GM18907 (cell line): Measurements from ENCODE around the gene IZUMO2.
"Not testable (repeated sequence)": the region's sequence is repeated elsewhere in the genome, so short reads cannot be mapped to it uniquely, and the experiment has no call there.

Experiments used
- ATAC-seq: cut with Tn5 transposase; IDR thresholded peaks from one replicate; pipeline ENCODE4 v1.9.1; 2021; ENCODE audit warnings: mild to moderate bottlenecking, moderate library complexity; ENCODE audit not compliant: unreplicated experiment

Gene IZUMO2

GRCh38 chr19:50187937-50188336 lies 24.9 kb upstream of the IZUMO2 start:
- no peak for ATAC-seq

GRCh38 chr19:50184196-50184595 lies 21.1 kb upstream of the IZUMO2 start:
- ATAC-seq, result no peak

- no peak for ATAC-seq
Measured at GRCh38 chr19:50181121-50181520, 18.0 kb upstream of the IZUMO2 start.

- no peak for ATAC-seq
Measured at GRCh38 chr19:50178859-50179537, 15.9 kb upstream of the IZUMO2 start.

- ATAC-seq, result no peak
Measured at GRCh38 chr19:50178320-50178719, 15.2 kb upstream of the IZUMO2 start.

- ATAC-seq, result no peak
Measured at GRCh38 chr19:50176775-50177174, 13.7 kb upstream of the IZUMO2 start.

GRCh38 chr19:50175924-50176323 lies 12.8 kb upstream of the IZUMO2 start:
- no peak for ATAC-seq

GRCh38 chr19:50174100-50174793 lies 11.2 kb upstream of the IZUMO2 start:
- ATAC-seq, result no peak

GRCh38 chr19:50173127-50173526 lies 10.0 kb upstream of the IZUMO2 start:
- no peak for ATAC-seq

GRCh38 chr19:50172726-50173125 lies 9.6 kb upstream of the IZUMO2 start:
- no peak for ATAC-seq

GRCh38 chr19:50171752-50172151 lies 8.7 kb upstream of the IZUMO2 start:
- no peak for ATAC-seq

- ATAC-seq, result no peak
Measured at GRCh38 chr19:50167314-50167721, 4.2 kb upstream of the IZUMO2 start.

- ATAC-seq, result no peak
Measured at GRCh38 chr19:50159078-50159477, 4.0 kb downstream of the IZUMO2 start.

- ATAC-seq, result no peak
Measured at GRCh38 chr19:50158577-50158976, 4.5 kb downstream of the IZUMO2 start.

- no peak for ATAC-seq
Measured at GRCh38 chr19:50155520-50156109, 7.5 kb downstream of the IZUMO2 start.

- ATAC-seq, result no peak
Measured at GRCh38 chr19:50154529-50154928, 8.6 kb downstream of the IZUMO2 start.

- ATAC-seq, result no peak
Measured at GRCh38 chr19:50152578-50152977, 10.5 kb downstream of the IZUMO2 start.

GRCh38 chr19:50148528-50148927 lies 14.6 kb downstream of the IZUMO2 start:
- no peak for ATAC-seq

- peak; percentile 70 for ATAC-seq
Measured at GRCh38 chr19:50147462-50148423, 15.3 kb downstream of the IZUMO2 start.

- not testable (repeated sequence) for ATAC-seq
Measured at GRCh38 chr19:50141921-50142320, 21.2 kb downstream of the IZUMO2 start.
